Measurements from ENCODE around the gene ELL2. TPM values are rescaled to one million over a fixed set of nuclear protein-coding genes. Genes with fewer than 3 reads are reported as not detected.

Gene ELL2
- total and polyA plus RNA-seq, 2 donors (not counting 1 experiment from before 2014, with no cell fraction given) = 68.5 to 121 TPM

DNA sequence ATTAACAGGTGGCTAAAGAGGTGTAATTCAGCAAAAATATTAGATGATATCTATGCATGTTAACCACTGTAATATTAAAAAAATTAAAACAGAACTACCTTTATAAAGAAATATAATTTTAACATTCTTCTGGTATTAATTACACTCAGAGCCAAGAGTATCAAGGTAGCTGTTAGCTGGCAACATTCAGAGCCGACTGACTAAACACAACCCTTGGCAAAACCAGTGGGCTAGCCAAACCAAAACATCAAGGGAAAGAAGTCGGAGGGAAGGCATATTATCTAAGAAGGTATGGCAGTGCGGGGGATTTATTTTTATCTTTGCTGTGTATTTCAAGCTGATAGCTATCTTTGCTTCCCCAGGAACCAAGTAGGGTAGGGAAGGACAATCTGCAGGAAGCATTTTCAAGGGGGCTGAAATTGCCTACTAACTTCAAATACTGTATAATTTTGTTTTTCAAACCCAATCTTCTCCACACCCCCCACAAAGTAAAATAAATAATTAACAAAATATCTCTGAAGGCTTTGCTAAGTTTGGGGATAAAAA is 24.0 kb downstream of the ELL2 start:
- no peaks in the 10 kb centered on the region for H3K36me3 ChIP-seq (ENCODE audit: control insufficient read depth, insufficient read depth, low read length)

DNA sequence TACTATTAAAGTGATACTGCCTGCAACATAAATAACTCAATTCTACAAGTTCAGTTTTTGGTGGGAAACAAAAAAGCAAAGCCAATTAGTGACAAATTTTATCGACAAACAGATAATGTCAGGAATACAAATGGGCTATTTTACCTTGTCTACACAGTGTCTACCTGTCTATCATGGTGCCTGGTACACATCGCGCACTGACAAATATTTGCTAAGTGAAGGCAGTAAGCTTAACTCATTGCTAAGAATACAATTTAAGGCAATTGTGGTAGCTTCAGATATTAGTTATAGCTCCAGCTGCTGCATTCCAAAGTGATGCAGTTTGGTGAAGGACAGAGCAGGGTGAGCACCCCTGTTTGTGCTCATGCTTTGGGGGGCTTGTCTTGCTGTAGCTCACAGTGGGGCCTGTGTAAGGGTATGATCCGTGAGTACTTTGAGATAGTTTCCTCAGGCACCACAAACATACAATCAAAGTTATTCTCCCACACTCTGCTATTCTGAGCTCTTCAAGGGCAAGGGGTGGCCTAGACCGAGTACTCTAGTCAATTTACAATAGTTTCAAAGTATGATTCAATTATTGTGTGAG is 24.7 kb downstream of the ELL2 start:
- TF ChIP-seq, protein P1, sequence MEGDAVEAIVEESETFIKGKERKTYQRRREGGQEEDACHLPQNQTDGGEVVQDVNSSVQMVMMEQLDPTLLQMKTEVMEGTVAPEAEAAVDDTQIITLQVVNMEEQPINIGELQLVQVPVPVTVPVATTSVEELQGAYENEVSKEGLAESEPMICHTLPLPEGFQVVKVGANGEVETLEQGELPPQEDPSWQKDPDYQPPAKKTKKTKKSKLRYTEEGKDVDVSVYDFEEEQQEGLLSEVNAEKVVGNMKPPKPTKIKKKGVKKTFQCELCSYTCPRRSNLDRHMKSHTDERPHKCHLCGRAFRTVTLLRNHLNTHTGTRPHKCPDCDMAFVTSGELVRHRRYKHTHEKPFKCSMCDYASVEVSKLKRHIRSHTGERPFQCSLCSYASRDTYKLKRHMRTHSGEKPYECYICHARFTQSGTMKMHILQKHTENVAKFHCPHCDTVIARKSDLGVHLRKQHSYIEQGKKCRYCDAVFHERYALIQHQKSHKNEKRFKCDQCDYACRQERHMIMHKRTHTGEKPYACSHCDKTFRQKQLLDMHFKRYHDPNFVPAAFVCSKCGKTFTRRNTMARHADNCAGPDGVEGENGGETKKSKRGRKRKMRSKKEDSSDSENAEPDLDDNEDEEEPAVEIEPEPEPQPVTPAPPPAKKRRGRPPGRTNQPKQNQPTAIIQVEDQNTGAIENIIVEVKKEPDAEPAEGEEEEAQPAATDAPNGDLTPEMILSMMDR (conservative IDR thresholded peaks at IDR 0.05 in 1 of 2, IDR thresholded peaks at IDR 0.05 in 1 of 2; ENCODE audit: low read depth in 1 of 2, low read length in 2 of 2) = no peak
- TF ChIP-seq EZH2 (IDR thresholded peaks at IDR 0.05; ENCODE audit: low read length, missing control alignments) = no peak
- H3K4me1 ChIP-seq (ENCODE audit: control insufficient read depth, extremely low read depth, insufficient read depth, low read length) = peaks cover 3% of the 10 kb centered on the region
- peaks cover 78% of the 10 kb centered on the region for H3K79me2 ChIP-seq (ENCODE audit: control insufficient read depth, insufficient read depth, low read length)
- H3K27ac ChIP-seq (ENCODE audit: insufficient read depth, low read length) = no peak overlapping the region
- H4K20me1 ChIP-seq (ENCODE audit: control insufficient read depth, extremely low read depth, insufficient read depth, low read length) = peaks cover 2% of the 10 kb centered on the region
- no peaks in the 10 kb centered on the region for H3K27me3 ChIP-seq (ENCODE audit: control insufficient read depth, insufficient read depth, low read length)
- no peak overlapping the region for H3K9ac ChIP-seq (ENCODE audit: insufficient read depth, low read length)
- DNase-seq (ENCODE audit: low read depth in 2 of 2) = no peak
- H2AFZ ChIP-seq (ENCODE audit: low read length) = no peak overlapping the region
- no peak overlapping the region for H3K4me2 ChIP-seq (ENCODE audit: extremely low read depth, insufficient read depth, low read length)
- H3K9me3 ChIP-seq (ENCODE audit: control insufficient read depth, insufficient read depth, low read depth, low read length) = no peaks in the 10 kb centered on the region
- no peaks in the 10 kb centered on the region for H3K36me3 ChIP-seq (ENCODE audit: control insufficient read depth, insufficient read depth, low read length)
- H3K4me3 ChIP-seq (replicated peaks in 1 of 4; ENCODE audit: control extremely low read depth in 1 of 4, insufficient read depth in 1 of 4, low read depth in 3 of 4, low read length in 4 of 4) = no peak overlapping the region

More for the DNA sequence above, 24.0 kb downstream of the ELL2 start:
- Histone ChIP-seq H3K27ac (ENCODE audit: insufficient read depth, low read length) (no peak overlapping the region), H3K4me3 (replicated peaks in 1 of 4; ENCODE audit: control extremely low read depth in 1 of 4, insufficient read depth in 1 of 4, low read depth in 3 of 4, low read length in 4 of 4) (no peak overlapping the region), H3K9ac (ENCODE audit: insufficient read depth, low read length) (no peak overlapping the region), H3K79me2 (ENCODE audit: control insufficient read depth, insufficient read depth, low read length) (peaks cover 77% of the 10 kb centered on the region), H3K27me3 (ENCODE audit: control insufficient read depth, insufficient read depth, low read length) (no peaks in the 10 kb centered on the region), H3K4me1 (ENCODE audit: control insufficient read depth, extremely low read depth, insufficient read depth, low read length) (peaks cover 3% of the 10 kb centered on the region), H2AFZ (ENCODE audit: low read length) (no peak overlapping the region), H3K4me2 (ENCODE audit: extremely low read depth, insufficient read depth, low read length) (no peak overlapping the region), H4K20me1 (ENCODE audit: control insufficient read depth, extremely low read depth, insufficient read depth, low read length) (peaks cover 2% of the 10 kb centered on the region), H3K9me3 (ENCODE audit: control insufficient read depth, insufficient read depth, low read depth, low read length) (no peaks in the 10 kb centered on the region)
- no peak for DNase-seq (ENCODE audit: low read depth in 2 of 2)
- TF ChIP-seq EZH2 (IDR thresholded peaks at IDR 0.05; ENCODE audit: low read length, missing control alignments) = no peak

DNA sequence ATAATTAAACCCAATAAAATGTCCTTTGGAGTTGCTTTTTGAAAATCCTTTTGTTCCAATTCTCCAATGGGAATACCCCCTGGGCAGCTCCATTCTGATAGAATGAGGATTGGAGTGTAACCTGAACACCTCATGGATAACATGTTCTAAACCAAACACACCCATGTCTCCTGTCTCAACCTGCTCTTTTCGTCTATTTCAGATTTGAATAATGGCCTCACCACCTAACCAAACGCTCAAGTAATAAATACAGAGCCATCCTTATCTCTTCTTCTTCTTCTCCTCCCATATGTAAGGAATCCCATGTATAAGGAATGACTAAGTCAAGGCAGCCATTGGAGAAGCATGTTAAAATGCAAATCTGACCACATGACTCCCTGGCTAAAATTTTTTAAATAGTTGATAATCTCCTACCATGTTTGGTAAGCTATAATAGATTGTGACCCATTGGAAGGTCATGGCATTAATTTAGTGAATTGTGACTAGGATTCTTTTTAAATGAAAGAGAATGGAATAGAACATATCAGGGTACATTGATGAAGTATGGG is 26.0 kb downstream of the ELL2 start:
- no peak overlapping the region for H3K4me3 ChIP-seq (replicated peaks in 1 of 4; ENCODE audit: control extremely low read depth in 1 of 4, insufficient read depth in 1 of 4, low read depth in 3 of 4, low read length in 4 of 4)
- no peak overlapping the region for H3K4me2 ChIP-seq (ENCODE audit: extremely low read depth, insufficient read depth, low read length)
- no peak overlapping the region for H3K9ac ChIP-seq (ENCODE audit: insufficient read depth, low read length)
- H4K20me1 ChIP-seq (ENCODE audit: control insufficient read depth, extremely low read depth, insufficient read depth, low read length) = peaks cover 2% of the 10 kb centered on the region
- no peak overlapping the region for H2AFZ ChIP-seq (ENCODE audit: low read length)
- TF ChIP-seq, protein P1 (conservative IDR thresholded peaks at IDR 0.05 in 1 of 2, IDR thresholded peaks at IDR 0.05 in 1 of 2; ENCODE audit: low read depth in 1 of 2, low read length in 2 of 2) = no peak
- no peak for TF ChIP-seq EZH2 (IDR thresholded peaks at IDR 0.05; ENCODE audit: low read length, missing control alignments)
- H3K27me3 ChIP-seq (ENCODE audit: control insufficient read depth, insufficient read depth, low read length) = no peaks in the 10 kb centered on the region
- H3K36me3 ChIP-seq (ENCODE audit: control insufficient read depth, insufficient read depth, low read length) = no peaks in the 10 kb centered on the region
- H3K27ac ChIP-seq (ENCODE audit: insufficient read depth, low read length) = no peak overlapping the region
- H3K9me3 ChIP-seq (ENCODE audit: control insufficient read depth, insufficient read depth, low read depth, low read length) = no peaks in the 10 kb centered on the region
- no peaks in the 10 kb centered on the region for H3K4me1 ChIP-seq (ENCODE audit: control insufficient read depth, extremely low read depth, insufficient read depth, low read length)
- peak in 1 of 2 donors; percentile 74 for DNase-seq (ENCODE audit: low read depth in 2 of 2)
- H3K79me2 ChIP-seq (ENCODE audit: control insufficient read depth, insufficient read depth, low read length) = peaks cover 73% of the 10 kb centered on the region

All from fibroblast of lung (primary cell).